ENCODE results near the gene EYA4. TPM values are rescaled to one million over a fixed set of nuclear protein-coding genes. Genes with fewer than 3 reads are reported as not detected.

The EYA4 gene
- total RNA-seq, 1 experiment from 2014 or later: not detected

DNA sequence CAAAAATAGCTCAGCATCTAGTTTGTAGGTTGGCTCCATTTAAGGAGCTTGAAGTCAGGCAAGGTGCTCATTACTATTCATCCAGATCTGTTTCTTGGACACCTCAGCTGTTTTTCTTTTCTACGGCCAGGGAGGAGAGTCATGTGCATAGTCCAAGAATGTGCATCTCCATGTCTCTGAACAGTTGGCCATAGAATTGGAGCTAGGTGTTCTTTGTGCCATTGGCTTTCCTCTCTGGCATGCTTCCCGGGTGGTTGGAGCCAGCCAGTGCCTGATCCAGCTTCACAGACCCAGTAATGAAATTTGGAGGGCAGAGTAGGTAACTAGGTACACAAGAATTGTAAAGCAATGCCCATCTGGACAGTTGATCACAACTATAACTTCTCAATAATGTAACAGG lies 21.6 kb downstream of the EYA4 start:
- POLR2A ChIA-PET: no interaction called here

DNA sequence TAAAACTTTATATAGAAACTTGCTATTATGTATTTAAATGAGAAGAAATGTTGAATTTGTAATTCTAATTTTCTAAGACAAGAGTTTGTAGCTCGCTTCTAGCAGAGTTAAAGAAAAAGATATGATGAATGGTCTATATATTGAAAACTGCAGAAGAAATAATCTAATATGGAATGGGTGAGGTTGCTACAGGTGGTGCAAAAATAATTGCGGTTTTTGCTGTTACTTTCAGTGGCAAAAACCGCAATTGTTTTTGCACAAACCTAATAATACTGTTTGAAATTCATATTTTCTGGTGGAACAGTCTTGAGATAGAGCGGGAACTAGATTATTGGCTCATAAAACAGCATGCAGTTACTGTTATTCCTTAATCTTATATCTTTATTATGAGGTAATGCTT lies 23.9 kb downstream of the EYA4 start:
- BruUV-seq (replicated peaks): no TSS peak
- no peaks in the 10 kb centered on the region for H3K36me3 Mint-ChIP-seq (ENCODE audit: insufficient read depth, unreplicated experiment)
- CTCF ChIA-PET: no interaction called here
- intact Hi-C loops (cut with micrococcal nuclease): no loop called here
- H3K27ac Mint-ChIP-seq (ENCODE audit: low read depth, unreplicated experiment): no peak overlapping the region
- POLR2A ChIA-PET: interaction anchor here (0.6 kb wide), 1 partner anchor 164 kb away, joined by 3 read pairs; no protein-coding TSS in a partner anchor
- H3K4me3 Mint-ChIP-seq (ENCODE audit: unreplicated experiment): no peak overlapping the region
- H3K27me3 Mint-ChIP-seq (ENCODE audit: insufficient read depth, unreplicated experiment): peaks cover 92% of the 10 kb centered on the region
- no peaks in the 10 kb centered on the region for H3K4me1 Mint-ChIP-seq (ENCODE audit: insufficient read depth, unreplicated experiment)
- no peaks in the 10 kb centered on the region for H3K9me3 Mint-ChIP-seq (ENCODE audit: unreplicated experiment)
- TF ChIP-seq, protein P1, sequence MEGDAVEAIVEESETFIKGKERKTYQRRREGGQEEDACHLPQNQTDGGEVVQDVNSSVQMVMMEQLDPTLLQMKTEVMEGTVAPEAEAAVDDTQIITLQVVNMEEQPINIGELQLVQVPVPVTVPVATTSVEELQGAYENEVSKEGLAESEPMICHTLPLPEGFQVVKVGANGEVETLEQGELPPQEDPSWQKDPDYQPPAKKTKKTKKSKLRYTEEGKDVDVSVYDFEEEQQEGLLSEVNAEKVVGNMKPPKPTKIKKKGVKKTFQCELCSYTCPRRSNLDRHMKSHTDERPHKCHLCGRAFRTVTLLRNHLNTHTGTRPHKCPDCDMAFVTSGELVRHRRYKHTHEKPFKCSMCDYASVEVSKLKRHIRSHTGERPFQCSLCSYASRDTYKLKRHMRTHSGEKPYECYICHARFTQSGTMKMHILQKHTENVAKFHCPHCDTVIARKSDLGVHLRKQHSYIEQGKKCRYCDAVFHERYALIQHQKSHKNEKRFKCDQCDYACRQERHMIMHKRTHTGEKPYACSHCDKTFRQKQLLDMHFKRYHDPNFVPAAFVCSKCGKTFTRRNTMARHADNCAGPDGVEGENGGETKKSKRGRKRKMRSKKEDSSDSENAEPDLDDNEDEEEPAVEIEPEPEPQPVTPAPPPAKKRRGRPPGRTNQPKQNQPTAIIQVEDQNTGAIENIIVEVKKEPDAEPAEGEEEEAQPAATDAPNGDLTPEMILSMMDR (IDR thresholded peaks at IDR 0.05; ENCODE audit: unreplicated experiment): no peak
- no peak for DNase-seq (ENCODE audit: unreplicated experiment)

More for the DNA sequence above, 21.6 kb downstream of the EYA4 start:
- Mint-ChIP-seq H3K27me3 (ENCODE audit: insufficient read depth, unreplicated experiment) (peaks cover 92% of the 10 kb centered on the region), H3K36me3 (ENCODE audit: insufficient read depth, unreplicated experiment) (no peaks in the 10 kb centered on the region), H3K27ac (ENCODE audit: low read depth, unreplicated experiment) (no peak overlapping the region), H3K4me3 (ENCODE audit: unreplicated experiment) (no peak overlapping the region), H3K9me3 (ENCODE audit: unreplicated experiment) (no peaks in the 10 kb centered on the region), H3K4me1 (ENCODE audit: insufficient read depth, unreplicated experiment) (no peaks in the 10 kb centered on the region)
- intact Hi-C loops (cut with micrococcal nuclease): no loop called here
- TF ChIP-seq, protein P1 (IDR thresholded peaks at IDR 0.05; ENCODE audit: unreplicated experiment): no peak
- BruUV-seq (replicated peaks): no TSS peak
- CTCF ChIA-PET: interaction anchor here (0.5 kb wide), 1 partner anchor 85 kb away, joined by 3 read pairs; no protein-coding TSS in a partner anchor
- no peak for DNase-seq (ENCODE audit: unreplicated experiment)

DNA sequence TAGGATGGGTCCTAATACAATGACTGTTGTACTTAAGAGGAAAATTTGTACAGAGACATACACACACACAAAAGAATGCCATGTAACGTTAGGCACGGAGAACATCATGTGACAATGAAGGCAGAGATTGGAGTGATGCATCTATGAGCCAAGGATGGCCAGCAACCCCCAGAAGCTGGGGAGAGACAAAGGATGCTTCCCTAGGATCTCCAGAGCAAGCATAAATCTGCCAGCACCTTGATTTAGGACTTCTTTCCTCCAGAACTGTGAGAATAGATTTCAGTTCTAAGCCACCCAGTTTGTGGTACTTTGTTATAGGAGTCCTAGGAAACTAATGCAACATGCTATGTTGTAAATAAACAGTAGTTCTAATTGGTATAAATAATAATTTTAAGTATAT lies 25.0 kb downstream of the EYA4 start:
- CTCF ChIA-PET: no interaction called here
- BruUV-seq (replicated peaks): no TSS peak
- Mint-ChIP-seq H3K9me3 (ENCODE audit: unreplicated experiment) (no peaks in the 10 kb centered on the region), H3K27me3 (ENCODE audit: insufficient read depth, unreplicated experiment) (peaks cover 86% of the 10 kb centered on the region), H3K4me1 (ENCODE audit: insufficient read depth, unreplicated experiment) (no peaks in the 10 kb centered on the region), H3K4me3 (ENCODE audit: unreplicated experiment) (no peak overlapping the region), H3K36me3 (ENCODE audit: insufficient read depth, unreplicated experiment) (no peaks in the 10 kb centered on the region), H3K27ac (ENCODE audit: low read depth, unreplicated experiment) (no peak overlapping the region)
- intact Hi-C loops (cut with micrococcal nuclease): no loop called here
- DNase-seq (ENCODE audit: unreplicated experiment): no peak
- POLR2A ChIA-PET: no interaction called here
- TF ChIP-seq, protein P1 (IDR thresholded peaks at IDR 0.05; ENCODE audit: unreplicated experiment): no peak

DNA sequence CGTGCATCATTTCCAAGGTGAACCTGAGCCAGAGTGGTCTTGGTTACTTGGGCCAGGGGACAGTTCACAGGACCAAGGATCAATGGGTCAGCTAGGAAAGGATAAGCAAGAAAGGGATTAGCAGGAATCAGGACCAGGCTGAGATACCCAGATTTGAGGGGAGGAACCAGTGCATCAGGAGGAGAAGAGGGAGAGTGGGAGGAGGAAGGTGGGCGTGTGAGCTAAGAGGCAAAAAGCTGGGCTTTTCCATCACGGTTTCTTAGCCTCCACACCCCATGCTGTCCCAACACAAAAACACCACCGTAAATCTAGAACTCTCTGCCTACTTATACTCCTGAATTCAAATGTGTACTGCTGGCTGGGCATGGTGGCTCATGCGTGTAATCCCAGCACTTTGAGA lies 27.5 kb downstream of the EYA4 start:
- intact Hi-C loops (cut with micrococcal nuclease): no loop called here
- H3K27me3 Mint-ChIP-seq (ENCODE audit: insufficient read depth, unreplicated experiment): peaks cover 85% of the 10 kb centered on the region
- no peak overlapping the region for H3K27ac Mint-ChIP-seq (ENCODE audit: low read depth, unreplicated experiment)
- no peaks in the 10 kb centered on the region for H3K9me3 Mint-ChIP-seq (ENCODE audit: unreplicated experiment)
- H3K4me3 Mint-ChIP-seq (ENCODE audit: unreplicated experiment): no peak overlapping the region
- ChIA-PET CTCF (no interaction called here), POLR2A (no interaction called here)
- H3K36me3 Mint-ChIP-seq (ENCODE audit: insufficient read depth, unreplicated experiment): no peaks in the 10 kb centered on the region
- DNase-seq (ENCODE audit: unreplicated experiment): no peak
- TF ChIP-seq, protein P1 (IDR thresholded peaks at IDR 0.05; ENCODE audit: unreplicated experiment): no peak
- no TSS peak for BruUV-seq (replicated peaks)
- no peaks in the 10 kb centered on the region for H3K4me1 Mint-ChIP-seq (ENCODE audit: insufficient read depth, unreplicated experiment)
